Neural progenitor cell (in vitro differentiated cells): ENCODE results near the gene DCC. TPM values are rescaled to one million over a fixed set of nuclear protein-coding genes. Genes with fewer than 3 reads are reported as not detected.

Experiments used
- DNase-seq: peaks from one replicate; pipeline ENCODE4 v3.0.0-alpha.2; 2016; ENCODE audit warnings: low spot score
- H2AFZ ChIP-seq: fragments of 200-600 bp; sonication (generic); replicated peaks from 2 replicates; pipeline ENCODE4 v1.6.1; 2016; ENCODE audit warnings: antibody characterized with exemption
- H3F3A ChIP-seq: fragments of 200-600 bp; sonication (generic); 2 replicates; pipeline ENCODE4 v1.6.1; 2016; ENCODE audit warnings: antibody characterized with exemption, low read depth
- H3K27ac ChIP-seq: fragments of 200-600 bp; sonication (generic); 2 replicates; pipeline ENCODE4 v1.5.1; 2016; ENCODE audit warnings: mild to moderate bottlenecking
- H3K27me3 ChIP-seq: fragments of 200-600 bp; sonication (generic); 2 replicates; pipeline ENCODE4 v1.6.1; 2016; ENCODE audit warnings: mild to moderate bottlenecking, moderate library complexity
- H3K36me3 ChIP-seq: fragments of 200-600 bp; sonication (generic); 2 replicates; pipeline ENCODE4 v1.5.1; 2016
- H3K4me1 ChIP-seq: fragments of 200-600 bp; sonication (generic); 2 replicates; pipeline ENCODE4 v1.6.1; 2016; ENCODE audit warnings: mixed run types
- H3K4me2 ChIP-seq: fragments of 200-600 bp; sonication (generic); 2 replicates; pipeline ENCODE4 v1.6.1; 2016
- H3K4me3 ChIP-seq: fragments of 200-600 bp; sonication (generic); 2 replicates; pipeline ENCODE4 v1.5.1; 2016
- H3K79me2 ChIP-seq: fragments of 200-600 bp; sonication (generic); 2 replicates; pipeline ENCODE4 v1.6.1; 2016; ENCODE audit warnings: low read depth
- H3K9ac ChIP-seq: fragments of 200-600 bp; sonication (generic); 2 replicates; pipeline ENCODE4 v1.6.1; 2016
- H3K9me3 ChIP-seq: fragments of 200-600 bp; sonication (generic); 2 replicates; pipeline ENCODE4 v1.5.1; 2016; ENCODE audit warnings: low read depth
- H4K20me1 ChIP-seq: fragments of 200-600 bp; sonication (generic); 2 replicates; pipeline ENCODE4 v1.6.1; 2016; ENCODE audit warnings: low read depth
- H3K27ac Mint-ChIP-seq: 3 replicates; pipeline ENCODE4 v1.8.0; 2021; ENCODE audit warnings: mixed read lengths
- H3K27me3 Mint-ChIP-seq: 2 replicates; pipeline ENCODE4 v1.8.0; 2022; ENCODE audit warnings: low read depth, mild to moderate bottlenecking, inconsistent platforms, moderate library complexity, mixed read lengths; ENCODE audit not compliant: insufficient read depth
- H3K36me3 Mint-ChIP-seq: 3 replicates; pipeline ENCODE4 v1.8.0; 2021; ENCODE audit warnings: mixed read lengths
- H3K4me1 Mint-ChIP-seq: 3 replicates; pipeline ENCODE4 v1.8.0; 2021; ENCODE audit warnings: mixed read lengths
- H3K4me3 Mint-ChIP-seq: 3 replicates; pipeline ENCODE4 v1.8.0; 2021; ENCODE audit warnings: mild to moderate bottlenecking, moderate library complexity, mixed read lengths
- H3K9me3 Mint-ChIP-seq: 3 replicates; pipeline ENCODE4 v1.8.0; 2020; ENCODE audit warnings: mixed read lengths
- EZH2 ChIP-seq: fragments of 200-600 bp; sonication (generic); IDR thresholded peaks from 2 replicates; pipeline ENCODE4 v1.6.1; 2017; ENCODE audit warnings: antibody characterized with exemption, mild to moderate bottlenecking, moderate library complexity
- EZH2phosphoT487 ChIP-seq: fragments of 200-600 bp; sonication (generic); IDR thresholded peaks from 2 replicates; pipeline ENCODE4 v1.6.1; 2017; ENCODE audit warnings: antibody characterized with exemption
- total RNA-seq: library from RNA; depleted of rRNA; stranded (reverse); fragments of >200 nt; gene quantifications from 2 replicates; pipeline ENCODE4 v1.2.3, GENCODE V29; 2015; ENCODE audit warnings: low replicate concordance
- TF ChIP-seq, protein P1 (sequence below): fragments of 200-600 bp; sonication (generic); IDR thresholded peaks from 2 replicates; pipeline ENCODE4 v1.5.1; 2017; ENCODE audit warnings: antibody characterized with exemption, mild to moderate bottlenecking

DCC gene
- total RNA-seq, 1 donor from 2014 or later = 0.41 TPM

- no peak overlapping the region for H3K27ac Mint-ChIP-seq
Observed at GRCh38 chr18:52349498-52349897, 9.5 kb downstream of the DCC start.

GRCh38 chr18:52352920-52353319 lies 12.9 kb downstream of the DCC start:
- Histone ChIP-seq H3K79me2 (no peaks in the 10 kb centered on the region), H2AFZ (no peak overlapping the region), H3K36me3 (no peaks in the 10 kb centered on the region), H3K9ac (no peak overlapping the region), H3K27ac (no peak overlapping the region), H3F3A (no peaks in the 10 kb centered on the region), H3K4me3 (no peak overlapping the region), H3K9me3 (peaks cover 3% of the 10 kb centered on the region), H3K4me2 (no peak overlapping the region), H4K20me1 (no peaks in the 10 kb centered on the region), H3K4me1 (no peaks in the 10 kb centered on the region), H3K27me3 (no peaks in the 10 kb centered on the region)
- H3K27me3 Mint-ChIP-seq = no peaks in the 10 kb centered on the region
- no peak for DNase-seq
- peaks cover 2% of the 10 kb centered on the region for H3K9me3 Mint-ChIP-seq
- TF ChIP-seq EZH2phosphoT487 = no peak
- TF ChIP-seq, protein P1, sequence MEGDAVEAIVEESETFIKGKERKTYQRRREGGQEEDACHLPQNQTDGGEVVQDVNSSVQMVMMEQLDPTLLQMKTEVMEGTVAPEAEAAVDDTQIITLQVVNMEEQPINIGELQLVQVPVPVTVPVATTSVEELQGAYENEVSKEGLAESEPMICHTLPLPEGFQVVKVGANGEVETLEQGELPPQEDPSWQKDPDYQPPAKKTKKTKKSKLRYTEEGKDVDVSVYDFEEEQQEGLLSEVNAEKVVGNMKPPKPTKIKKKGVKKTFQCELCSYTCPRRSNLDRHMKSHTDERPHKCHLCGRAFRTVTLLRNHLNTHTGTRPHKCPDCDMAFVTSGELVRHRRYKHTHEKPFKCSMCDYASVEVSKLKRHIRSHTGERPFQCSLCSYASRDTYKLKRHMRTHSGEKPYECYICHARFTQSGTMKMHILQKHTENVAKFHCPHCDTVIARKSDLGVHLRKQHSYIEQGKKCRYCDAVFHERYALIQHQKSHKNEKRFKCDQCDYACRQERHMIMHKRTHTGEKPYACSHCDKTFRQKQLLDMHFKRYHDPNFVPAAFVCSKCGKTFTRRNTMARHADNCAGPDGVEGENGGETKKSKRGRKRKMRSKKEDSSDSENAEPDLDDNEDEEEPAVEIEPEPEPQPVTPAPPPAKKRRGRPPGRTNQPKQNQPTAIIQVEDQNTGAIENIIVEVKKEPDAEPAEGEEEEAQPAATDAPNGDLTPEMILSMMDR = no peak
- no peak for TF ChIP-seq EZH2
- no peak overlapping the region for H3K4me3 Mint-ChIP-seq
- H3K4me1 Mint-ChIP-seq = peaks cover 4% of the 10 kb centered on the region
- H3K36me3 Mint-ChIP-seq = peaks cover 3% of the 10 kb centered on the region
- H3K27ac Mint-ChIP-seq = no peak overlapping the region

More at GRCh38 chr18:52349498-52349897, 9.5 kb downstream of the DCC start:
- Mint-ChIP-seq H3K4me3 (no peak overlapping the region), H3K9me3 (no peaks in the 10 kb centered on the region), H3K27me3 (no peaks in the 10 kb centered on the region), H3K36me3 (peaks cover 2% of the 10 kb centered on the region), H3K4me1 (peaks cover 8% of the 10 kb centered on the region)
- Histone ChIP-seq H3K9ac (no peak overlapping the region), H4K20me1 (no peaks in the 10 kb centered on the region), H3K36me3 (no peaks in the 10 kb centered on the region), H3F3A (no peaks in the 10 kb centered on the region), H3K27me3 (no peaks in the 10 kb centered on the region), H3K4me3 (no peak overlapping the region), H3K79me2 (no peaks in the 10 kb centered on the region), H3K4me2 (no peak overlapping the region), H3K4me1 (no peaks in the 10 kb centered on the region), H2AFZ (no peak overlapping the region), H3K9me3 (peaks cover 4% of the 10 kb centered on the region), H3K27ac (no peak overlapping the region)
- no peak for DNase-seq
- no peak for TF ChIP-seq EZH2phosphoT487
- TF ChIP-seq, protein P1 = no peak
- TF ChIP-seq EZH2 = no peak

DNA sequence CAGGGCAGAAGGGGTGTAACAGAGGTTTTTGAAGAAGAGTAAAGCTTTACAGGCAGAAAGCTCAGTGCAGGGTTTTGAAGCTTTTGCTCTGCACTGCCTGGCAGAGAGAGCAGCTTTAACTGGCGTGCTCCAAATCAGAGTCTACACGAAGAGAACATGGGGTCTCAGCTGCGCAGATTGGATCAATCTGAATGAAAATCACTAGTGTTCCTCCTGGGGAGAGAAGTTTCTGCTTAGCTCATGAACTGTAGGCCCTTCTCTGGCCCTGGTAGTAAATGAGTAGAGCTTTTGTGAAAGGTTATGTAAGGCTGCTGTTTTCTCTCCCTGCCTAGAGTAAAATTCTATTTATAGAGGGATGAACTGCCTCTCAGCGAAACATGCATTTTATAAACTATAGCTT lies 13.6 kb downstream of the DCC start:
- peaks cover 4% of the 10 kb centered on the region for H3K36me3 Mint-ChIP-seq
- H3K79me2 ChIP-seq = no peaks in the 10 kb centered on the region
- H3K4me2 ChIP-seq = no peak overlapping the region
- no peaks in the 10 kb centered on the region for H3K36me3 ChIP-seq
- H3K27me3 ChIP-seq = no peaks in the 10 kb centered on the region
- peak overlapping the region; percentile 73 for H2AFZ ChIP-seq
- TF ChIP-seq, protein P1 = no peak
- TF ChIP-seq EZH2phosphoT487 (no peak), EZH2 (no peak)
- H3K4me1 ChIP-seq = no peaks in the 10 kb centered on the region
- no peaks in the 10 kb centered on the region for H3K9me3 ChIP-seq
- no peak overlapping the region for H3K27ac ChIP-seq
- no peaks in the 10 kb centered on the region for H4K20me1 ChIP-seq
- no peak overlapping the region for H3K4me3 Mint-ChIP-seq
- H3K4me3 ChIP-seq = no peak overlapping the region
- DNase-seq = no peak
- peaks cover 4% of the 10 kb centered on the region for H3K4me1 Mint-ChIP-seq
- H3K9ac ChIP-seq = no peak overlapping the region
- H3K9me3 Mint-ChIP-seq = peaks cover 8% of the 10 kb centered on the region
- no peak overlapping the region for H3K27ac Mint-ChIP-seq
- no peaks in the 10 kb centered on the region for H3K27me3 Mint-ChIP-seq
- no peaks in the 10 kb centered on the region for H3F3A ChIP-seq
